ENCODE data around the gene GJB3.

The GJB3 gene

GRCh38 chr1:34827341-34827941 lies 46.4 kb downstream of the GJB3 start:
- DNase-seq: no peak

GRCh38 chr1:34828611-34829010 lies 47.6 kb downstream of the GJB3 start:
- DNase-seq: no peak

GRCh38 chr1:34829250-34829649 lies 48.2 kb downstream of the GJB3 start:
- DNase-seq: no peak

GRCh38 chr1:34831721-34832246 lies 50.8 kb downstream of the GJB3 start:
- no peak for DNase-seq

GRCh38 chr1:34833711-34834110 lies 52.7 kb downstream of the GJB3 start:
- DNase-seq: no peak
